ENCODE results near the gene OLIG2. TPM values are rescaled to one million over a fixed set of nuclear protein-coding genes. Genes with fewer than 3 reads are reported as not detected.

The OLIG2 gene
- total RNA-seq, 1 donor from 2014 or later, result 0.72 TPM

GRCh38 chr21:33039536-33039935 is 13.8 kb downstream of the OLIG2 start:
- no peak overlapping the region for H3K27ac Mint-ChIP-seq
- H3K27me3 Mint-ChIP-seq, result peaks cover 66% of the 10 kb centered on the region
- H3K36me3 Mint-ChIP-seq (ENCODE audit: insufficient read depth), result no peaks in the 10 kb centered on the region

GRCh38 chr21:33040215-33040614 is 14.5 kb downstream of the OLIG2 start:
- H3K27me3 Mint-ChIP-seq, result peaks cover 62% of the 10 kb centered on the region
- no peaks in the 10 kb centered on the region for H3K36me3 Mint-ChIP-seq (ENCODE audit: insufficient read depth)
- H3K4me1 Mint-ChIP-seq (ENCODE audit: low read depth), result no peaks in the 10 kb centered on the region
- TF ChIP-seq CTCF (IDR thresholded peaks at IDR 0.05; ENCODE audit: unreplicated experiment), result no peak
- no peak for DNase-seq (ENCODE audit: low spot score, unreplicated experiment)
- H3K27ac Mint-ChIP-seq, result no peak overlapping the region
- no peak overlapping the region for H3K4me3 Mint-ChIP-seq (ENCODE audit: low read depth)
- H3K9me3 Mint-ChIP-seq (ENCODE audit: low read depth), result no peaks in the 10 kb centered on the region

More at GRCh38 chr21:33039536-33039935, 13.8 kb downstream of the OLIG2 start:
- no peak overlapping the region for H3K4me3 Mint-ChIP-seq (ENCODE audit: low read depth)
- TF ChIP-seq CTCF (IDR thresholded peaks at IDR 0.05; ENCODE audit: unreplicated experiment), result no peak
- no peak for DNase-seq (ENCODE audit: low spot score, unreplicated experiment)
- no peaks in the 10 kb centered on the region for H3K9me3 Mint-ChIP-seq (ENCODE audit: low read depth)
- no peaks in the 10 kb centered on the region for H3K4me1 Mint-ChIP-seq (ENCODE audit: low read depth)

GRCh38 chr21:33041981-33042380 is 16.2 kb downstream of the OLIG2 start:
- no peak overlapping the region for H3K4me3 Mint-ChIP-seq (ENCODE audit: low read depth)
- no peaks in the 10 kb centered on the region for H3K9me3 Mint-ChIP-seq (ENCODE audit: low read depth)
- no peaks in the 10 kb centered on the region for H3K36me3 Mint-ChIP-seq (ENCODE audit: insufficient read depth)
- TF ChIP-seq CTCF (IDR thresholded peaks at IDR 0.05; ENCODE audit: unreplicated experiment), result no peak
- H3K27ac Mint-ChIP-seq, result no peak overlapping the region
- no peaks in the 10 kb centered on the region for H3K4me1 Mint-ChIP-seq (ENCODE audit: low read depth)
- DNase-seq (ENCODE audit: low spot score, unreplicated experiment), result no peak
- peaks cover 61% of the 10 kb centered on the region for H3K27me3 Mint-ChIP-seq

- no peak for TF ChIP-seq CTCF (IDR thresholded peaks at IDR 0.05; ENCODE audit: unreplicated experiment)
- Mint-ChIP-seq H3K36me3 (ENCODE audit: insufficient read depth) (no peaks in the 10 kb centered on the region), H3K9me3 (ENCODE audit: low read depth) (no peaks in the 10 kb centered on the region), H3K27ac (no peak overlapping the region), H3K4me1 (ENCODE audit: low read depth) (no peaks in the 10 kb centered on the region), H3K4me3 (ENCODE audit: low read depth) (no peak overlapping the region), H3K27me3 (peaks cover 60% of the 10 kb centered on the region)
- no peak for DNase-seq (ENCODE audit: low spot score, unreplicated experiment)
Measured at GRCh38 chr21:33042812-33043211, 17.1 kb downstream of the OLIG2 start.

GRCh38 chr21:33046455-33046854 is 20.7 kb downstream of the OLIG2 start:
- no peak for DNase-seq (ENCODE audit: low spot score, unreplicated experiment)
- Mint-ChIP-seq H3K9me3 (ENCODE audit: low read depth) (no peaks in the 10 kb centered on the region), H3K36me3 (ENCODE audit: insufficient read depth) (no peaks in the 10 kb centered on the region), H3K4me1 (ENCODE audit: low read depth) (no peaks in the 10 kb centered on the region), H3K27ac (no peak overlapping the region), H3K4me3 (ENCODE audit: low read depth) (no peak overlapping the region), H3K27me3 (peaks cover 56% of the 10 kb centered on the region)
- no peak for TF ChIP-seq CTCF (IDR thresholded peaks at IDR 0.05; ENCODE audit: unreplicated experiment)

All from progenitor cell of endocrine pancreas (in vitro differentiated cells).